Activated CD4-positive, alpha-beta T cell treated with anti-CD3 and anti-CD28 coated beads for 48 hours (primary cell): ENCODE results near the gene TMCO1.
A peak's percentile ranks its signal among the peaks of the same experiment; 100 is the strongest.
"Not testable (repeated sequence)": the region's sequence is repeated elsewhere in the genome, so short reads cannot be mapped to it uniquely, and the experiment has no call there.

Source experiments
- DNase-seq: peaks from one replicate; pipeline ENCODE4 v3.0.0-alpha.2; 2020

TMCO1 gene

GRCh38 chr1:165744913-165745312, 23.8 kb downstream of the TMCO1 start:
- not testable (repeated sequence) for DNase-seq

GRCh38 chr1:165742194-165742593, 26.5 kb downstream of the TMCO1 start:
- DNase-seq = no peak

- no peak for DNase-seq
Measured at GRCh38 chr1:165738794-165739193, 29.9 kb downstream of the TMCO1 start.

DNA sequence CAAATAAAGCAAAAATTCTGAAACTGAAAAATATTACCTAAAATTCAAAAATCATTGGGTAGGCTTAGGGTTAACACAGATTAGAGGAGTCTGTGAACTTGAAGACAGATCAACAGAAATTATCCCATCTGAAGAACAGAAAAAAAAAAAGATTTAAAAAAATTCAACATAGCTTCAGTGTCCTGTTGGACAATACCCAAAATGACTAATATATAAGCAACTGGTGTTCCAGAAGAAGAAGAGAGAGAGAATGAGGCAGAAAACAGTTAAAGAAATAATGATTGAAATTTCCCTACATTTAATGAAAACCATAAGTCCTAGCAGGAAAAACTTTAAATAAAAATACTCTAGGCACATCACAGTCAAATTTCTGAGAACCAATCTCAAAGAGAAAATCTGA, 31.5 kb downstream of the TMCO1 start:
- DNase-seq = no peak

DNA sequence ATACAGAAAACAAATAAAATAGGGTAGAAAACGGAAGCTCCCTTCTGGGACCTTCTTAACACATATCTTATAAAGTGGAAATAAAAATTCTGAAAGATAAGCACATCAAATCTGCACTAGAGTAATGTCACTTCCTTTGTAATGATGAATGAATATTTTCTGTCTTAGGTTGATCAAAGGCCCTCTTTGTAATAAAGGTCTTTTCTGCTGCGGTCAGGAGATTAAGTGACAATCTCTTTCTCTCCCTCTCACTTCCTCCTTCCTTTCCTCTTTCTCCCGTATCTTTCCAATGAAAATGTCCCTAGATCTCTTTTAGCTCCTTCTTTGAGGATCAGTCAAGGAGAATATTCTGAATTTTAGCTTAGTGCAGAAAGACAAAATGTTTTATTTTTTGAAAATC, 33.8 kb downstream of the TMCO1 start:
- no peak for DNase-seq

GRCh38 chr1:165726841-165727240, 41.8 kb downstream of the TMCO1 start:
- DNase-seq = no peak

- DNase-seq = no peak
Measured at GRCh38 chr1:165726169-165726568, 42.5 kb downstream of the TMCO1 start.

DNA sequence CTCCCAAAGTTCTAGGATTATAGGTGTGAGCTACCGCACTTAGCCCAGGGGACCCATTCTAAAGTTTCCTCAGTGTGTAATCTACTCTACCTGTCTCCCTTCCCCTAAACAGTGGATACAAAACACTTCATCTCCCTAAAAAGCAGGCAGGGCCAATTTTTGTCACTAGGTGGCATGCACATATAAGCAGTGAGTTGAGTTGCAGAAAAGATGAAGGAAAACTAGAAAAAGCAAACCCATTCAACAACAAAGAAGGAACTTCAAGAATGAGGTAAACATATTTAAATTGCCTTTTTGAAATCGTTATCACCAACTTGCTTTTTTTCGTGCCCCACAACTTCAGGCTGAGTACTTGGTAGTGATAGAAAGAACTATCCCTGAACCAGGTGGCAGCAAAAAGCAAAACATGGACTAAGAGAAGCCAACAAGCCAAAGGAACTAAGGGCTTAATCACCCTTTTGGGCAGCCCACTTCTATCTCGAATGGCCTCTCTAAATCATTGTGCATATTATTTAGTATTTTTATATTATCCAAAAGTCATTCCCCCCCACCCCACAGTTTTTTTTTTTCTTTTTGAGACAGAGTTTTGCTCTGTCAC, 50.7 kb downstream of the TMCO1 start:
- DNase-seq = peak; percentile 32

DNA sequence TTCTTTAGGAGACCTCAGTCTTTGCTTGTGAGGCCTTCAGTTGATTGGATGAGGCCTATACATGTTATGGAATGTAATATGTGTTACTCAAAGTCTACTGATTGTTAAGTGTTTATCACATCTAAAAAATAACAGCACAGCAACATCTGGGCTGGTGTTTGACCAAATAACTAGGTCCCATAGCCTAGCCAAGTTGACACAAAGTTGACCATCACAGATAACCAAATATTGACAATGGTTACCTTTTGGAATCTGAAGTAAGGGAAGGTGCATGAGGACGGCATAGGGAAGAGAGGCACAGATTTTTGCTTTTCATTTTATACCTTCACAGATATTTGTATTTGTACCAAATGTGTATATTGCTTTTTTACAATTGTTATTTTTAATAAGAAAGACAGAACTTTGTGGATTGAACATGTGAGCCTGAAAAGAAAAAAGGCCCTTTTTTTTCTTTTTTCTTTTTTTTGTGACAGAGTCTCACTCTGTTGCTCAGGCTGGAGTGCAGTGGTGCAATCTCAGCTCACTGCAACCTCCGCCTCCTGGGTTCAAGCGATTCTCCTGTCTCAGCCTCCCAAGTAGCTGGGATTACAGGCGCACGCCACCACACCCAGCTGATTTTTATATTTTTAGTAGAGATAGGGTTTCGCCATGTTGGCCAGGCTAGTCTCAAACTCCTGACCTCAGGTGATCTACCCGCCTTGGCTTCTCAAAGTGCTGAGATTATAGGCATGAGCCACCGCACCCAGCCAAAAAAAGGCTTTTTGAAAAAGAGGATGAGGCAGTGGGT, 52.2 kb downstream of the TMCO1 start:
- not testable (repeated sequence) for DNase-seq

DNA sequence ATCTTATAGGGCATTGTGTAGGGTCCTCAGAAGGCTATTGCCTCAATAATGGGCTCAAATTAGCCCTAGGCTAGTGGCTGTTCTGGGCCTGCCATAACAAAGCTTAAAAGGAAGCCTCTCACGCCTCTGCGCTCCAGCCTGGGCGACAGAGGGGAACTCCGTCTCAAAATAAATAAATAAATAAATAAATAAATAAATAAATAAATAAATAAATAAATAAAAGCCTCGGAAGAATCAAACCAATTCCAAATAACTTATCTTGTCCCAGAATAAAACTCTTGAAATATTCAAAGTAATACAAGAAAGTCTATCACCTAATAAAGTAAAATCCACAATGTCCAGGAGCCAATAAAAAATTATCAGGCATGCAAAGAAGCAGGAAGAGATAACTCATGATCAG, 55.9 kb downstream of the TMCO1 start:
- no peak for DNase-seq

GRCh38 chr1:165707984-165708706, 60.5 kb downstream of the TMCO1 start:
- DNase-seq = no peak

GRCh38 chr1:165703648-165704047, 65.0 kb downstream of the TMCO1 start:
- DNase-seq = no peak

DNA sequence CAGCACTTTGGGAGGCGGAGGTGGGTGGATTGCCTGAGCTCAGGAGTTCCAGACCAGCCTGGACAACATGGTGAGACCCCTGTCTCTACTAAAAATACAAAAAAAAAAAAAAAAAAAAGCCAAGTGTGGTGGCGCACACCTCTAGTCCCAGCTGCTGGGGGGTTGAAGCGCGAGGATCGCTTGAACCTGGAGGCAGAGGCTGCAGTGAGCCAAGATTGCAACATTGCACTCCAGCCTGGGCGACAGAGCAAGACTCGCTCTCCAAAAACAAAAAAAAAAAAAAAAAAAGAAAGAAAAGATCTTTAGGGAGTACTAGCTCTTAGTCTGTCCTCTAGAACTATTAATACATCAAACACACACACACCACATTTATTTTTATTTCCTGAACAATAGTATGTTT, 66.7 kb downstream of the TMCO1 start:
- not testable (repeated sequence) for DNase-seq

DNA sequence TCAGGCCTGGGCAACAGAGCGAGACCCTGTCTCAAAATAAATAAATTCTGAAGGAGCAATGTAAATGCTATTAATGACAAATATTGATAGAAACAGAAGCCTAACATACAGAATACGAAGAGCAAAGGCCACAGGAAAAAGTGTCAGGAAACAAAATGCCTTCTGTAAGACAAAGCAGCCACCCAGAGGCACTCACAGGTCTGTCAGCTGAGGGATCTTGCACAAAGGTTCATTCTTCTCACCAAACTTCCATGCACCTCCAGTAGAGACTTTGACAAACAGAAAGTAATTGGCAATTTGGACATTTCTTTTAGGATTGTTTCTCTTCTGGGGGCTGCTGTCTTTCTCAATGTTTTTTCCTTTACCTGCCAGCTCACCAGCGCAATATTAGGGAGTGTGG, 69.1 kb downstream of the TMCO1 start:
- DNase-seq = no peak

DNA sequence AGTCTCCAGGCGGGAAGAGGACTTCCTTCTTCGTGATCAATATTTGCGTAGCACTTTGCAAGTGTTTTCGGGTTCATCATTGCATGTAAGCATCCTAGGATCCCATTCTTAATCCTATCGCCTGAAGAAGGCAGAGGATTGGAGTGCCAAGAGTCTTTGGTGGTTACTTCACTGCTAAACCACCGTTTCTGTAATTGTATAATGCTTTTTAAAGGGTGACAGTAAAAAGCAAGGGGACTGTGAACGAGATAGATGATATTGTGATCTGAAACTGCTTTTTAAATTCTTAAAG, 70.0 kb downstream of the TMCO1 start:
- no peak for DNase-seq

GRCh38 chr1:165697881-165698760, 70.5 kb downstream of the TMCO1 start, which contains the start of gene ALDH9A1:
ALDH9A1 (minus strand) TSS chr1:165698562; CDS start chr1:165698558, 4 bp downstream.
- DNase-seq = peak; percentile 93

DNA sequence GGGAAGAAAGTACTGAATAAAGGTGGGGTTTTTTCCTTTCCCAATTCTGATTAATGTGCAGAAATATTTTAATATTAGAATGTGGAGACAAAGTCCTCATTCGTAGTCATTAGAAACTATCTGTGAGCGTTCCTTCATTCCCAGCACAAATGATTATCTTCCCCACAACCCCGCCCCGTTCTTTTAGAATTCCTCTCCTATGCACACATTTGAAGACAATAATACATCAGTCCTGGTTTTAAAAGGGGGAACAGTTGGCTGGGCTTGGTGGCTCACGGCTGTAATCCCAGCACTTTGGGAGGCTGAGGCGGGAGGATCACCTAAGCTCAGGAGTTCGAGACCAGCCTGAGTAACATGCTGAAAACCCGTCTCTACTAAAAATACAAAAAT, 71.2 kb downstream of the TMCO1 start:
- DNase-seq = no peak

GRCh38 chr1:165696625-165697100, 72.0 kb downstream of the TMCO1 start:
- no peak for DNase-seq

DNA sequence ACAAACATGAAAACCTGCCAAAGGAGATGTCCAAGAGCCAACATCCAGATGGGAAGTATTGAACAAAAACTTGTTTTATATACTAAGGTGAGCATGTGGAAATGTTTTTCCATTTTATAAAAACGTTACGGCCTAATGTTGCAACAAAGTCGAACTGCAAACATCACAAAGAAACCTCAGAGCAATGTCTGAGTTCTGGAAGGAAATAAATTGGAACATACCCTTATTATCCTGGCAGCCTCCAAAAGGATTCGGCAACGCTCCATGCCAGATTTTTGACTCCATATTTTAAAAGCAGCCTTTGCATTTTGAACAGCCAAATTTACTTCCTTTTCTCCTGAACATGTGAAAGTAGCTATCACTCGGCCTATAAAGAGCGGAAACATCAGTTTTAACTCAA, 73.6 kb downstream of the TMCO1 start:
- DNase-seq = no peak

DNA sequence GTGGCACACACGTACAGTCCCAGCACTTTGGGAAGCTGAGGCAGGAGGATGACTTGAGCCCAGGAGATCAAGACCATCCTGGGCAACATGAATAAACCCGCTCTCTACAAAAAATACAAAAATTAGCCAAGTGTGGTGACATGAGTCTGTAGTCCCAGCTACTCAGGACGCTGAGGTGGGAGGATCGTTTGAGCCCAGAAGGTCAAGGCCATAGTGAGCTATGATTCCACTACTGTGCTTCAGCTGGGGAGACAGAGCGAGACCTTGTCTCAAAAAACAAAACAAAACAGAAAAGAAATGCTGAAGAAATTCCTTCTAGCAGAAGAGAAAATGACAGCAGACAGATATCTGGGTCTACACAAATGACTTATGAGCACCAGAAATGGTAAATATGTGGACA, 80.6 kb downstream of the TMCO1 start:
- DNase-seq = no peak

GRCh38 chr1:165686971-165687433, 81.7 kb downstream of the TMCO1 start:
- DNase-seq = peak; percentile 9

- no peak for DNase-seq
Measured at GRCh38 chr1:165686121-165686970, 82.3 kb downstream of the TMCO1 start.
